HAP-1 (cell line): ENCODE results near the gene KAZN.

Experiments
- DNase-seq, 2 experiments: peaks; one replicate each; pipeline ENCODE4 v3.0.0-alpha.2; 2016 to 2020; ENCODE audit warnings: low spot score in 2 of 2
- H3K27me3 ChIP-seq: fragments of 250-450 bp; sonication (Bioruptor Pico); 2 replicates; pipeline ENCODE4 v1.5.1; 2020; ENCODE audit warnings: low read depth, mild to moderate bottlenecking, moderate library complexity
- H3K36me3 ChIP-seq: fragments of 250-450 bp; sonication (Bioruptor Pico); replicated peaks from 2 replicates; pipeline ENCODE4 v1.5.1; 2020; ENCODE audit warnings: mild to moderate bottlenecking
- H3K4me1 ChIP-seq: fragments of 250-450 bp; sonication (Bioruptor Pico); 2 replicates; pipeline ENCODE4 v1.5.1; 2020; ENCODE audit warnings: mild to moderate bottlenecking
- H3K4me3 ChIP-seq: fragments of 250-450 bp; sonication (Bioruptor Pico); 2 replicates; pipeline ENCODE4 v1.5.1; 2020; ENCODE audit warnings: mild to moderate bottlenecking, moderate library complexity
- H3K9me3 ChIP-seq: fragments of 250-450 bp; sonication (Bioruptor Pico); 2 replicates; pipeline ENCODE4 v1.5.1; 2020; ENCODE audit warnings: mild to moderate bottlenecking, moderate library complexity
- in situ Hi-C: fragments of 300-500 bp; cut with MboI; formaldehyde crosslinking; loops from 3 replicates; pipeline ENCODE4 v1.14.3; 2020; ENCODE audit warnings: low sequenced_read_pairs, inconsistent platforms, mixed read lengths

Gene KAZN

DNA sequence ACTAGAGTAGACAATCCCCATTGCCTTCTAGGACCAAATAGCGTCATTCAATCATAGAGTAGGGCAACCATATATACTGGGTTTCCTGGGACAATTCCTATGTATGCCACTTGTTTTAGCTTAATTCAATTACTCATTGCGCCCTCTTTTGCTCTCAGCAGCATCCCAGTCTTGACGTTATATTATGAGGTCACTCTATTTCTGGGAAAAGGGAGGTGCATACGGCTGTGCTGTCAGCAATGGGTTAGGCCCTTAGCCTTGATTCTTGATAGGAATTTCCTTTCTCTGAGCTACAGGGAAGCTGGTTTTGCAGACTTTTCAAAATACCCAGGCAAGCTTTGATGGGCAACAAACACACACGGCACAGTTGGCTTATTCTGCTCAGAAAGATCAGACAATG lies 4.4 kb upstream of the KAZN start:
- in situ Hi-C loops, result loop anchor here (25.0 kb wide), 1 partner anchor 443 kb away; no protein-coding TSS in a partner anchor
- DNase-seq, result no peak
- peaks cover 10% of the 10 kb centered on the region for H3K4me1 ChIP-seq
- no peak overlapping the region for H3K4me3 ChIP-seq
- H3K9me3 ChIP-seq, result no peaks in the 10 kb centered on the region
- H3K27me3 ChIP-seq, result peaks cover 8% of the 10 kb centered on the region
- no peaks in the 10 kb centered on the region for H3K36me3 ChIP-seq

- in situ Hi-C loops, result loop anchor here (25.0 kb wide), 1 partner anchor 441 kb away; no protein-coding TSS in a partner anchor
- DNase-seq, result no peak
- H3K4me1 ChIP-seq, result peaks cover 20% of the 10 kb centered on the region
- no peaks in the 10 kb centered on the region for H3K27me3 ChIP-seq
- H3K9me3 ChIP-seq, result no peaks in the 10 kb centered on the region
- H3K4me3 ChIP-seq, result no peak overlapping the region
- no peaks in the 10 kb centered on the region for H3K36me3 ChIP-seq
These were observed 1.9 kb upstream of the KAZN start for GRCh38 chr1:14596591-14596990.

DNA sequence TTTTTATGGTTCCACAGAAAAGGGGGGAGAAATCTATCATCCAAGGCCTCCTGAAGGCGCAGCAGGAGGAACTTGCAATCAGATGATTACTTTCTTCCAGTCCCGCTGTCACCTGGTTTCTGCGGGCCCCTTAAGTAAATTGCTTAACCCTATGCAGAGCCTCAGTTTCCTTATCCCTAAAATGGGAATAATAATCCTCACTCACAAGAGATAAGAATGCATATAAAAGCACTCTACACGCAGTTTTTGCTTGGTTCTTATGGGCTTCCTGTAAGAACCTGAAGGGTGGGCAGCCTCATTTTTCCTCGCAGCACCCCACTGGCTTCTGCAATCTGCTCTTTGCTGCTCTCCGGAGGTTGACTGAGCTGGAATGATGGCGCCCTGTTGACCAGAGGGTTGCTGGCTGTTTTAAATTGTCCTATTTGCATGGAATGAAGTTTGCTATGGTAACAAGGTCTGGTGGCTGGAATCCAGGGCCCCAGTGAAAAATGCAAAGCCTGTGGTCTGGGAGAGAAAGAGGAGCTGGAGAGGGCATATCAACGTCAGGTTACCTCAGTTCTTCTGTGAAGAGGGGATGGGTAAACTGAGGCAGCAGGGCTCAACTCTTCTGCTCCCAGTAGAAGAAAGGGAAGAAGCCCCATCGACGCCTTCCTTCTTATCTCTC lies 1.0 kb upstream of the KAZN start:
- no peaks in the 10 kb centered on the region for H3K9me3 ChIP-seq
- H3K27me3 ChIP-seq, result no peaks in the 10 kb centered on the region
- in situ Hi-C loops, result loop anchor here (25.0 kb wide), 1 partner anchor 440 kb away; no protein-coding TSS in a partner anchor
- H3K36me3 ChIP-seq, result no peaks in the 10 kb centered on the region
- peaks cover 29% of the 10 kb centered on the region for H3K4me1 ChIP-seq
- peak in 1 of 2 experiments; percentile 39 for DNase-seq
- H3K4me3 ChIP-seq, result peak overlapping the region; percentile 53

GRCh38 chr1:14598007-14598497 lies 433 bp upstream of the KAZN start:
- peaks cover 30% of the 10 kb centered on the region for H3K4me1 ChIP-seq
- peak; percentile 17 to 71 for DNase-seq
- no peaks in the 10 kb centered on the region for H3K9me3 ChIP-seq
- peak overlapping the region; percentile 53 for H3K4me3 ChIP-seq
- in situ Hi-C loops, result loop anchor here (25.0 kb wide), 1 partner anchor 439 kb away; no protein-coding TSS in a partner anchor
- no peaks in the 10 kb centered on the region for H3K36me3 ChIP-seq
- H3K27me3 ChIP-seq, result no peaks in the 10 kb centered on the region

DNA sequence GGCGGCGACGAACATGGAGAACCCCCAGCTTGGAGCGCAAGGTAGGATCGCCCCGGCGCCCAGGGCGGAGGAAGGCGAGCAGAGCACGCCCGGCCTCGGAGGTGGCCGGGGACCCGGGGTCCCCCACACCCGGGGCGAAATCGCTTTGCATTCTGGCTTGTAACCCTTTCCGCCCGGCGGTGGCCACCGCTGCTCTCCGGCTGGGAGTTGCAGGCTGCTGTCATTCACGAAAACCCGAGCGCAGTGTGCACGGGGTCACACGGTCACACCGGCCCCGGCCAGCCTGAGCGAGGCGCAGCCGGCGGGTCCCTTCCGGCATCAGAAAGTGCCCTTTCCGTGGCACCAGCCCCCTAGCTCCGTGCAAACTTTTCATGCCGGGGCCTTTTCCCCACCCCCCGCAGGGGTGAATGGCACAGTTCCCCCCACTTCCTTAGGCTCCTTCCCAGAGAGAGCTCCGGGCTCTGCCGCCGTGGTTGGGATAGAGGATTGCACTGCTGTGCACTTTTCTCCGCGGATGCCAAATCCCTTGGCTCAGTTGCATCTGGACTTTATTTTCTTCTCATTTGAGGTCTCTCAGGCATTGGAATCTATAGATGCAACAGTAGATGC lies 802 bp downstream of the KAZN start:
- Histone ChIP-seq H3K9me3 (no peaks in the 10 kb centered on the region), H3K4me1 (peaks cover 24% of the 10 kb centered on the region), H3K36me3 (no peaks in the 10 kb centered on the region), H3K4me3 (peak overlapping the region; percentile 53), H3K27me3 (no peaks in the 10 kb centered on the region)
- DNase-seq, result peak in 1 of 2 experiments; percentile 51
- in situ Hi-C loops, result loop anchor here (25.0 kb wide), 1 partner anchor 438 kb away; no protein-coding TSS in a partner anchor

DNA sequence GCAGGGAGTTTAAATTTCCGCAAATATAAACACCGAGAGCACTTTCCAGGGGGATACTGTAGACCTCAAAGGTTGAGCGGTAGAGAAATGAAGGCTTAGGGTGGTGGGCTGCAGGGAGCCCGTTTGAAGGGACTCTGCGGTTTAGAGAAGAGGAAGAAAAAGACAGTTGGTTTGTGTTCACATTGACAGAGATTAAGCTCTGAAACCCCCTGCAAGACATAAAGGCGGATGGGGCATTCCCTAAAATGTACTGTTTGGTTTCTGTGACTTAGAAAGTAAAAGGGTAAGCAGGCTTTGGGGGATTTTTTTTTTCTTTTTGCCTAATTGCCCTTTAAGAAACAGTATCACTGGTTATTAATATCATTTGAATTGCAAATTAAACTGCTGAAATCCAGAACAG lies 1.3 kb downstream of the KAZN start:
- no peak for DNase-seq
- Histone ChIP-seq H3K4me3 (peak overlapping the region; percentile 53), H3K27me3 (no peaks in the 10 kb centered on the region), H3K36me3 (no peaks in the 10 kb centered on the region), H3K4me1 (peaks cover 24% of the 10 kb centered on the region), H3K9me3 (no peaks in the 10 kb centered on the region)
- in situ Hi-C loops, result loop anchor here (25.0 kb wide), 1 partner anchor 438 kb away; no protein-coding TSS in a partner anchor

DNA sequence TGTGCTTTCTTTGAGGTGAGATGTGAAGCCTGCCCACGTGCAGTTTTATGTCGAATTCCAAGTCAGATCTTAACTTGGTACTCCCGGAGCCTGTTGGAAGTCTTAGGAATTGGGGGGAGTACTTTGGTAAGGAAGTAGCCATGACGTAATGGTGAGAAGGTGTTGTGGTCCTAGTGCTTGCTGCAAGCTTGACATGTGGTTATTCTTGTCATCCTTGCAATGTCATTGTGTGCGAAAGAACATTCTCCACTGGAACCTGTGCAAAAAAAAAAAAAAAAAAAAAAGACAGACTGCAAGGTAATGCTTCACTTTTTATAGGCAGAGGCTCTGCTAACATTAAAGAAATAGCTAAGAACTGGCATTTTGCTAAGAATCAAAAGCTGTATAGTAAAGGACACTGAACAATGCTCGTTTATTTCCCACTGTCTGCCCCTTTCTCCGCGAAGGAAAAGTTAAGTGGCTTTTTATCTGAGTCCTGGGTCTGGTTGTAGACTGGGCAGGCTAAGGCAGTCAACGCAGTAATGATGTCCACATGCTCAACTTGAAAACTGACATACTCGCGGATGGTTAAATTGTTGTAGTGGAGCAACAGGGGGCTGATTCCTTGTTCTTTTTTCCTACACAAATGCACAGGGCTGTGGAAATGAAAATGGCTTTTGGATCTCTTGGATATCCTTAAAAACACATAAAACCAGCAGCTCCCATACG lies 2.1 kb downstream of the KAZN start:
- H3K4me1 ChIP-seq, result peaks cover 24% of the 10 kb centered on the region
- H3K4me3 ChIP-seq, result no peak overlapping the region; the same call in 1 of the 2 replicates
- peak in 1 of 2 experiments; percentile 8 for DNase-seq
- H3K36me3 ChIP-seq, result no peaks in the 10 kb centered on the region
- in situ Hi-C loops, result no loop called here
- no peaks in the 10 kb centered on the region for H3K27me3 ChIP-seq
- H3K9me3 ChIP-seq, result no peaks in the 10 kb centered on the region

GRCh38 chr1:14602136-14602535 lies 3.7 kb downstream of the KAZN start:
- in situ Hi-C loops, result no loop called here
- H3K4me3 ChIP-seq, result peak overlapping the region; percentile 9; the same call in 1 of the 2 replicates
- DNase-seq, result peak; percentile 77 to 84
- H3K27me3 ChIP-seq, result no peaks in the 10 kb centered on the region; the same call in 1 of the 2 replicates
- H3K36me3 ChIP-seq, result no peaks in the 10 kb centered on the region; the same call in 1 of the 2 replicates
- H3K9me3 ChIP-seq, result no peaks in the 10 kb centered on the region
- H3K4me1 ChIP-seq, result peaks cover 24% of the 10 kb centered on the region

- Histone ChIP-seq H3K9me3 (no peaks in the 10 kb centered on the region), H3K4me1 (peaks cover 21% of the 10 kb centered on the region), H3K36me3 (no peaks in the 10 kb centered on the region; the same call in 1 of the 2 replicates), H3K4me3 (no peak overlapping the region), H3K27me3 (no peaks in the 10 kb centered on the region; the same call in 1 of the 2 replicates)
- in situ Hi-C loops, result no loop called here
- no peak for DNase-seq
These were observed 5.2 kb downstream of the KAZN start for GRCh38 chr1:14603645-14604044.

GRCh38 chr1:14604414-14604813 lies 5.9 kb downstream of the KAZN start:
- H3K27me3 ChIP-seq, result no peaks in the 10 kb centered on the region; the same call in 1 of the 2 replicates
- H3K9me3 ChIP-seq, result no peaks in the 10 kb centered on the region
- peaks cover 21% of the 10 kb centered on the region for H3K4me1 ChIP-seq

GRCh38 chr1:14605945-14606344 lies 7.5 kb downstream of the KAZN start:
- H3K36me3 ChIP-seq, result no peaks in the 10 kb centered on the region; the same call in 1 of the 2 replicates
- no peaks in the 10 kb centered on the region for H3K9me3 ChIP-seq
- in situ Hi-C loops, result no loop called here
- peaks cover 17% of the 10 kb centered on the region for H3K4me1 ChIP-seq
- H3K27me3 ChIP-seq, result no peaks in the 10 kb centered on the region; the same call in 1 of the 2 replicates
- no peak for DNase-seq
- H3K4me3 ChIP-seq, result no peak overlapping the region

More at GRCh38 chr1:14604414-14604813, 5.9 kb downstream of the KAZN start:
- Histone ChIP-seq H3K4me3 (no peak overlapping the region), H3K36me3 (no peaks in the 10 kb centered on the region; the same call in 1 of the 2 replicates)
- DNase-seq, result no peak
- in situ Hi-C loops, result no loop called here

- no peak for DNase-seq
- in situ Hi-C loops, result no loop called here
- Histone ChIP-seq H3K9me3 (no peaks in the 10 kb centered on the region), H3K36me3 (no peaks in the 10 kb centered on the region; the same call in 1 of the 2 replicates), H3K4me3 (no peak overlapping the region), H3K4me1 (peaks cover 10% of the 10 kb centered on the region), H3K27me3 (no peaks in the 10 kb centered on the region; the same call in 1 of the 2 replicates)
These were observed 8.1 kb downstream of the KAZN start for GRCh38 chr1:14606632-14607031.

- Histone ChIP-seq H3K4me3 (no peak overlapping the region), H3K4me1 (peaks cover 3% of the 10 kb centered on the region), H3K36me3 (no peaks in the 10 kb centered on the region; the same call in 1 of the 2 replicates), H3K9me3 (no peaks in the 10 kb centered on the region), H3K27me3 (no peaks in the 10 kb centered on the region; the same call in 1 of the 2 replicates)
- no peak for DNase-seq
- in situ Hi-C loops, result no loop called here
These were observed 8.8 kb downstream of the KAZN start for GRCh38 chr1:14607295-14607694.
